Activated T-cell treated with anti-CD3 and anti-CD28 coated beads for 48 hours (primary cell): ENCODE measurements around the gene ZNF500.

Source experiments
- DNase-seq: peaks from one replicate; pipeline ENCODE4 v3.0.0-alpha.2; 2020; ENCODE audit warnings: low read depth

Gene ZNF500

GRCh38 chr16:4766875-4767628 lies at the start of gene ZNF500:
Gene ZNF500 (minus strand): TSS chr16:4767162. CDS start chr16:4765978, 1,184 bp downstream.
- peak; percentile 97 for DNase-seq

- no peak for DNase-seq
Observed at GRCh38 chr16:4814542-4815173, 47.7 kb upstream of the ZNF500 start.

- DNase-seq: no peak
Observed at GRCh38 chr16:4814046-4814445, 47.1 kb upstream of the ZNF500 start.

GRCh38 chr16:4813251-4814003 lies 46.5 kb upstream of the ZNF500 start:
- no peak for DNase-seq

- no peak for DNase-seq
Observed at GRCh38 chr16:4811773-4812172, 44.8 kb upstream of the ZNF500 start.

GRCh38 chr16:4811242-4811641 lies 44.3 kb upstream of the ZNF500 start:
- no peak for DNase-seq

- DNase-seq: no peak
Observed at GRCh38 chr16:4806280-4806679, 39.3 kb upstream of the ZNF500 start.

- DNase-seq: no peak
Observed at GRCh38 chr16:4805231-4805630, 38.3 kb upstream of the ZNF500 start.

GRCh38 chr16:4803898-4804762 lies 37.2 kb upstream of the ZNF500 start:
- DNase-seq: no peak

- no peak for DNase-seq
Observed at GRCh38 chr16:4803401-4803844, 36.5 kb upstream of the ZNF500 start.

- DNase-seq: peak; percentile 86
Observed at GRCh38 chr16:4802659-4803287, 35.8 kb upstream of the ZNF500 start.

- DNase-seq: peak; percentile 67
Observed at GRCh38 chr16:4801962-4802658, 35.1 kb upstream of the ZNF500 start, which contains the start of gene ROGDI. Gene ROGDI (minus strand): TSS chr16:4802633. CDS start chr16:4802571, 62 bp downstream.

- no peak for DNase-seq
Observed at GRCh38 chr16:4801051-4801961, 34.3 kb upstream of the ZNF500 start.

- DNase-seq: no peak
Observed at GRCh38 chr16:4800290-4801041, 33.5 kb upstream of the ZNF500 start.

- no peak for DNase-seq
Observed at GRCh38 chr16:4799171-4799855, 32.4 kb upstream of the ZNF500 start.

GRCh38 chr16:4798456-4798855 lies 31.5 kb upstream of the ZNF500 start:
- no peak for DNase-seq

- no peak for DNase-seq
Observed at GRCh38 chr16:4797805-4798252, 30.9 kb upstream of the ZNF500 start.
